ENCODE results near the gene BGN. TPM values are rescaled to one million over a fixed set of nuclear protein-coding genes. Genes with fewer than 3 reads are reported as not detected.

Gene BGN
- total RNA-seq, 2 experiments from 2014 or later = not detected

GRCh38 chrX:153447581-153447960, 47.2 kb upstream of the BGN start:
- Histone ChIP-seq H2AFZ (ENCODE audit: low read length) (no peak overlapping the region), H3K79me2 (ENCODE audit: insufficient read depth, low read depth, low read length) (no peaks in the 10 kb centered on the region), H3K9me2 (ENCODE audit: insufficient read depth, low read length) (no peaks in the 10 kb centered on the region), H3K27ac (ENCODE audit: low read depth, low read length, poor library complexity, severe bottlenecking) (no peak overlapping the region), H3K4me1 (ENCODE audit: insufficient read depth, low read length, poor library complexity, severe bottlenecking) (no peaks in the 10 kb centered on the region), H3K9me3 (ENCODE audit: low read length) (no peaks in the 10 kb centered on the region), H3K4me3 (ENCODE audit: low read depth, low read length, poor library complexity, severe bottlenecking) (no peak overlapping the region), H3K36me3 (ENCODE audit: insufficient read depth, low read length) (peaks cover 11% of the 10 kb centered on the region; the same call in 1 of the 2 replicates), H4K20me1 (ENCODE audit: insufficient read depth, low read length) (no peaks in the 10 kb centered on the region), H3K4me2 (ENCODE audit: low read length) (no peak overlapping the region)
- TF ChIP-seq CTCF (conservative IDR thresholded peaks at IDR 0.05; ENCODE audit: low read length) = no peak
- CTCF ChIA-PET (ENCODE audit: unreplicated experiment) = no interaction called here
- BruUV-seq (replicated peaks) = no TSS peak
- POLR2A ChIA-PET = no interaction called here
- intact Hi-C loops (cut with micrococcal nuclease; ENCODE audit: unreplicated experiment) = no loop called here
- DNase-seq (ENCODE audit: low spot score) = no peak

- CTCF ChIA-PET (ENCODE audit: unreplicated experiment) = no interaction called here
These were observed 46.0 kb upstream of the BGN start for GRCh38 chrX:153448556-153449367.

More at GRCh38 chrX:153448556-153449367, 46.0 kb upstream of the BGN start:
- intact Hi-C loops (cut with micrococcal nuclease; ENCODE audit: unreplicated experiment) = no loop called here
- DNase-seq (ENCODE audit: low spot score) = no peak
- Histone ChIP-seq H4K20me1 (ENCODE audit: insufficient read depth, low read length) (no peaks in the 10 kb centered on the region), H3K36me3 (ENCODE audit: insufficient read depth, low read length) (peaks cover 20% of the 10 kb centered on the region), H3K9me2 (ENCODE audit: insufficient read depth, low read length) (no peaks in the 10 kb centered on the region), H3K4me3 (ENCODE audit: low read depth, low read length, poor library complexity, severe bottlenecking) (no peak overlapping the region), H3K79me2 (ENCODE audit: insufficient read depth, low read depth, low read length) (no peaks in the 10 kb centered on the region), H3K27ac (ENCODE audit: low read depth, low read length, poor library complexity, severe bottlenecking) (no peak overlapping the region), H3K9me3 (ENCODE audit: low read length) (no peaks in the 10 kb centered on the region), H3K4me1 (ENCODE audit: insufficient read depth, low read length, poor library complexity, severe bottlenecking) (no peaks in the 10 kb centered on the region), H2AFZ (ENCODE audit: low read length) (no peak overlapping the region), H3K4me2 (ENCODE audit: low read length) (no peak overlapping the region)
- POLR2A ChIA-PET = no interaction called here
- TF ChIP-seq EZH2phosphoT487 (IDR thresholded peaks at IDR 0.05; ENCODE audit: borderline replicate concordance, low read depth, low read length) (no peak), CTCF (conservative IDR thresholded peaks at IDR 0.05; ENCODE audit: low read length) (no peak)
- BruUV-seq (replicated peaks) = no TSS peak
